Sigmoid colon (tissue), 4 donors: ENCODE results near the gene YTHDF1.

Experiments used
- POLR2A ChIP-seq, 2 donors: fragments of 450-650 bp; IDR thresholded peaks; one replicate each; pipeline ENCODE4 v1.6.1; 2016; ENCODE audit warnings: antibody characterized with exemption in 2 of 2, mild to moderate bottlenecking in 2 of 2, moderate library complexity in 2 of 2
- POLR2AphosphoS5 ChIP-seq, 4 donors: sonication (generic); formaldehyde crosslinking; IDR thresholded peaks; one replicate each; pipeline ENCODE4 v1.6.1; 2017; ENCODE audit warnings: antibody characterized with exemption in 4 of 4
- TF ChIP-seq, protein P1 (sequence below), 4 experiments: fragments of 450-650 bp in 3 of 4; fragments of 200-600 bp in 1 of 4; IDR thresholded peaks; one replicate each; pipeline ENCODE4 v1.5.1; 2016 to 2019; ENCODE audit warnings: antibody characterized with exemption in 4 of 4, mild to moderate bottlenecking in 3 of 4, moderate library complexity in 2 of 4

DNA sequence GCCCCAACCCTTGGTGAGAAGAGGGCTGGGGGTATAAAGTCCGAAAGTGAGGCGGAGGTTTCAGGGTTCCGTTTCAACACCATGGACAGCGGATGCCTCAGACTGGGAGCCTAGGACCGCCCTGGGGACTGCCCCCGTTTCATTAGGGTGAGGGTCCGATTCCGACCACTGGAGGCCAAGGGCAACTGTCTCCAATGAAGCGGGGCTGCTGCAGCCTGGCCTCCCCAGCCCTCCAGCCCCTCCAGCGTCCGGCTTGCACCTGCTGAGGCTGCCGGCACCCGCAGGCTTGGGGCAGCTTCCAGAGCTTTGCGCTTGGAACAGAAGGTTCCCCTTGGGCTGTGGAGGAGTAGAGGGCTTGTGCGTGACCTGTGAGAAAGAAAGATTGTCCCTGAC is 39.9 kb downstream of the YTHDF1 start:
- TF ChIP-seq, protein P1, sequence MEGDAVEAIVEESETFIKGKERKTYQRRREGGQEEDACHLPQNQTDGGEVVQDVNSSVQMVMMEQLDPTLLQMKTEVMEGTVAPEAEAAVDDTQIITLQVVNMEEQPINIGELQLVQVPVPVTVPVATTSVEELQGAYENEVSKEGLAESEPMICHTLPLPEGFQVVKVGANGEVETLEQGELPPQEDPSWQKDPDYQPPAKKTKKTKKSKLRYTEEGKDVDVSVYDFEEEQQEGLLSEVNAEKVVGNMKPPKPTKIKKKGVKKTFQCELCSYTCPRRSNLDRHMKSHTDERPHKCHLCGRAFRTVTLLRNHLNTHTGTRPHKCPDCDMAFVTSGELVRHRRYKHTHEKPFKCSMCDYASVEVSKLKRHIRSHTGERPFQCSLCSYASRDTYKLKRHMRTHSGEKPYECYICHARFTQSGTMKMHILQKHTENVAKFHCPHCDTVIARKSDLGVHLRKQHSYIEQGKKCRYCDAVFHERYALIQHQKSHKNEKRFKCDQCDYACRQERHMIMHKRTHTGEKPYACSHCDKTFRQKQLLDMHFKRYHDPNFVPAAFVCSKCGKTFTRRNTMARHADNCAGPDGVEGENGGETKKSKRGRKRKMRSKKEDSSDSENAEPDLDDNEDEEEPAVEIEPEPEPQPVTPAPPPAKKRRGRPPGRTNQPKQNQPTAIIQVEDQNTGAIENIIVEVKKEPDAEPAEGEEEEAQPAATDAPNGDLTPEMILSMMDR (IDR thresholded peaks at IDR 0.05), result no peak
- TF ChIP-seq POLR2A (IDR thresholded peaks at IDR 0.05) (no peak), POLR2AphosphoS5 (IDR thresholded peaks at IDR 0.05) (no peak)
